NT2/D1 (cell line): Measurements from ENCODE around the gene ACSL1.

Source experiments
- YY1 ChIP-seq: IDR thresholded peaks from 2 replicates; pipeline ENCODE4 v1.6.1; 2011; ENCODE audit not compliant: insufficient read length, insufficient read depth
- ZNF274 ChIP-seq: IDR thresholded peaks from 2 replicates; pipeline ENCODE4 v1.6.1; 2011; ENCODE audit warnings: mild to moderate bottlenecking, low read depth, low read length

DNA sequence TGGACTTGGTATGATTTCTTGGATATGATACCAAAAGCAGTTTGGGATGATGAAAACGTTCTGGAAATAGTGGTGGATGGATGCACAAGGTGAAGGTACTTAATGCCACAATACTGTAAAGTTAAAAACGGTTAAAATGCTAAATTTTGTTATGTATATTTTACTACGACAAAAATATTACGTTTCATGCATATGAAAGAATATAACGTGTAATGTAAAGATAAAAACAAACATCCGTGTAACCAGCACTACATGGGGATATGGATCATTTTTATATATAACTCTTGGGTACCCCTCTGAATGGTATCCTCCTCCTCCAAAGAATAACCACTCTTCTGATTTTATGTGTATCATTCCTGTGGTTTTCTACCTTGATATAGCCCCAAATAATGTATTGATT, 91.0 kb downstream of the ACSL1 start:
- TF ChIP-seq YY1: no peak
- no peak for TF ChIP-seq ZNF274
